H1 (cell line): ENCODE measurements around the gene FAM241B. TPM values are rescaled to one million over a fixed set of nuclear protein-coding genes. Genes with fewer than 3 reads are reported as not detected.

Experiments used
- CTCF ChIA-PET: fragments of 300-600 bp; sonication (Branson Sonifier 250); formaldehyde crosslinking; loops from one replicate; lab custom pipeline; 2021; ENCODE audit not compliant: partially characterized antibody; lab: Charles Lee
- POLR2A ChIA-PET: fragments of 300-600 bp; sonication (Branson Sonifier 250); formaldehyde crosslinking; loops from one replicate; lab custom pipeline; 2021; ENCODE audit warnings: inconsistent platforms; ENCODE audit not compliant: partially characterized antibody; lab: Charles Lee
- DNase-seq, 2 experiments: peaks; one replicate each; pipeline versions ENCODE4 v3.0.0 to v3.0.0-alpha.2; 2010 to 2022; ENCODE audit warnings: low spot score in 2 of 2, low read depth in 1 of 2, mixed read lengths in 1 of 2
- FAIRE-seq: peaks from 2 replicates; lab custom pipeline; 2011; peaks lifted over from hg19 to GRCh38; lab: Jason Lieb, UNC
- H2AFZ ChIP-seq: 2 replicates; pipeline ENCODE4 v1.8.1; 2012; ENCODE audit warnings: low read length, inconsistent platforms
- H2AK5ac ChIP-seq: 2 replicates; pipeline ENCODE4 v1.6.1; 2013; ENCODE audit warnings: low read depth, low read length
- H2BK120ac ChIP-seq: replicated peaks from 2 replicates; pipeline ENCODE3; 2013; ENCODE audit warnings: low read depth, low read length, inconsistent platforms
- H2BK12ac ChIP-seq: 2 replicates; pipeline ENCODE4 v1.6.1; 2013; ENCODE audit warnings: low read depth, low read length
- H2BK15ac ChIP-seq: 2 replicates; pipeline ENCODE4 v1.6.1; 2013; ENCODE audit warnings: low read length
- H2BK20ac ChIP-seq: 2 replicates; pipeline ENCODE4 v1.6.1; 2013; ENCODE audit warnings: low read length
- H2BK5ac ChIP-seq: 2 replicates; pipeline ENCODE4 v1.6.1; 2013; ENCODE audit warnings: low read depth, low read length
- H3K14ac ChIP-seq: 2 replicates; pipeline ENCODE4 v1.6.1; 2013; ENCODE audit warnings: inconsistent platforms; ENCODE audit not compliant: insufficient read length
- H3K18ac ChIP-seq: 2 replicates; pipeline ENCODE4 v1.6.1; 2013; ENCODE audit warnings: low read length; ENCODE audit errors: extremely low read depth
- H3K23ac ChIP-seq: 2 replicates; pipeline ENCODE4 v1.6.1; 2013; ENCODE audit warnings: inconsistent platforms; ENCODE audit not compliant: insufficient read length
- H3K23me2 ChIP-seq: 2 replicates; pipeline ENCODE4 v1.6.1; 2013; ENCODE audit warnings: low read depth, low read length
- H3K27ac ChIP-seq: 2 replicates; pipeline ENCODE4 v1.6.1; 2011; ENCODE audit warnings: low read depth, low read length, inconsistent platforms
- H3K27me3 ChIP-seq, 4 experiments: replicated peaks in 1 of 4; 1 replicate in 1 of 4; 2 replicates in 3 of 4; pipeline versions ENCODE4 v1.6.1 to v1.8.1; 2011 to 2013; ENCODE audit warnings: low read length in 3 of 4, mild to moderate bottlenecking in 3 of 4, inconsistent platforms in 2 of 4, mixed read lengths in 2 of 4, moderate library complexity in 1 of 4; ENCODE audit not compliant: control insufficient read depth in 3 of 4, insufficient read depth in 3 of 4; ENCODE audit errors: extremely low read depth in 1 of 4
- H3K36me3 ChIP-seq, 4 experiments: 2 replicates each; pipeline versions ENCODE4 v1.6.1 to v1.8.1; 2011 to 2013; ENCODE audit warnings: mild to moderate bottlenecking in 4 of 4, low read length in 3 of 4, moderate library complexity in 2 of 4, control low read depth in 1 of 4, inconsistent platforms in 1 of 4; ENCODE audit not compliant: insufficient read depth in 4 of 4, control insufficient read depth in 2 of 4
- H3K4ac ChIP-seq: replicated peaks from 2 replicates; pipeline ENCODE3; 2013; ENCODE audit warnings: low read length, low read depth, mixed read lengths, inconsistent platforms; ENCODE audit not compliant: insufficient read length
- H3K4me1 ChIP-seq, 4 experiments: replicated peaks in 1 of 4; 1 replicate in 1 of 4; 2 replicates in 3 of 4; pipeline versions ENCODE4 v1.6.1 to v1.8.1; 2011 to 2013; ENCODE audit warnings: low read length in 3 of 4, inconsistent platforms in 2 of 4, mixed read lengths in 1 of 4; ENCODE audit not compliant: insufficient read depth in 4 of 4, control insufficient read depth in 3 of 4
- H3K4me2 ChIP-seq, 2 experiments: 2 replicates each; pipeline versions ENCODE4 v1.6.1 to v1.8.1; 2011 to 2013; ENCODE audit warnings: low read depth in 2 of 2, low read length in 2 of 2, control low read depth in 1 of 2, inconsistent platforms in 1 of 2, mild to moderate bottlenecking in 1 of 2; ENCODE audit not compliant: insufficient read depth in 1 of 2
- H3K4me3 ChIP-seq, 4 experiments: fragments of 200-600, 300-600 bp in 1 of 4; sonication (generic), shearing (Covaris generic), sonication (Bioruptor Twin) in 1 of 4; 2 replicates each; pipeline versions ENCODE4 v1.5.1 to v1.8.1; 2011 to 2016; ENCODE audit warnings: low read length in 4 of 4, low read depth in 3 of 4, control low read depth in 2 of 4, inconsistent platforms in 2 of 4, mild to moderate bottlenecking in 2 of 4, mixed read lengths in 1 of 4, moderate library complexity in 1 of 4; ENCODE audit not compliant: insufficient read depth in 2 of 4; ENCODE audit errors: extremely low read depth in 1 of 4
- H3K56ac ChIP-seq: replicated peaks from 2 replicates; pipeline ENCODE3; 2013; ENCODE audit warnings: low read depth, mild to moderate bottlenecking, mixed read lengths, low read length, inconsistent platforms; ENCODE audit not compliant: insufficient read length
- H3K79me1 ChIP-seq: 2 replicates; pipeline ENCODE4 v1.6.1; 2013; ENCODE audit warnings: low read depth, low read length, control low read depth
- H3K79me2 ChIP-seq, 2 experiments: 2 replicates each; pipeline versions ENCODE4 v1.6.1 to v1.8.1; 2012 to 2013; ENCODE audit warnings: low read length in 2 of 2, mild to moderate bottlenecking in 2 of 2, inconsistent platforms in 1 of 2; ENCODE audit not compliant: insufficient read depth in 2 of 2, control insufficient read depth in 1 of 2
- H3K9ac ChIP-seq, 4 experiments: replicated peaks in 1 of 4; 1 replicate in 1 of 4; 2 replicates in 3 of 4; pipeline versions ENCODE4 v1.6.1 to v1.8.1; 2011 to 2013; ENCODE audit warnings: low read depth in 3 of 4, low read length in 3 of 4, control low read depth in 2 of 4, mild to moderate bottlenecking in 2 of 4, moderate library complexity in 2 of 4, inconsistent platforms in 1 of 4; ENCODE audit errors: extremely low read depth in 1 of 4
- H3K9me3 ChIP-seq, 2 experiments: 2 replicates each; pipeline versions ENCODE4 v1.6.1 to v1.8.1; 2012 to 2013; ENCODE audit warnings: mild to moderate bottlenecking in 2 of 2, moderate library complexity in 2 of 2, control low read depth in 1 of 2, inconsistent platforms in 1 of 2, low read depth in 1 of 2, low read length in 1 of 2, mixed read lengths in 1 of 2; ENCODE audit not compliant: insufficient read depth in 2 of 2
- H4K20me1 ChIP-seq, 2 experiments: replicated peaks in 1 of 2; 2 replicates each; pipeline versions ENCODE3 to v1.8.1; 2011 to 2013; ENCODE audit warnings: inconsistent platforms in 2 of 2, low read length in 2 of 2, mild to moderate bottlenecking in 1 of 2; ENCODE audit not compliant: insufficient read depth in 2 of 2, control insufficient read depth in 1 of 2
- H4K5ac ChIP-seq: 2 replicates; pipeline ENCODE4 v1.6.1; 2013; ENCODE audit warnings: low read length, low read depth, mixed read lengths, inconsistent platforms; ENCODE audit not compliant: insufficient read length
- H4K8ac ChIP-seq: 2 replicates; pipeline ENCODE4 v1.8.0; 2013; ENCODE audit warnings: mild to moderate bottlenecking, moderate library complexity, low read length, inconsistent platforms; ENCODE audit not compliant: insufficient read depth; ENCODE audit errors: extremely low read depth
- H4K91ac ChIP-seq: replicated peaks from 2 replicates; pipeline ENCODE3; 2013; ENCODE audit warnings: low read length, mixed read lengths, inconsistent platforms; ENCODE audit not compliant: insufficient read length
- ASH2L ChIP-seq: fragments of 200-600, 300-600 bp; sonication (generic); IDR thresholded peaks from one replicate; pipeline ENCODE4 v1.7.1; 2017; ENCODE audit warnings: low read length
- HDAC2 ChIP-seq, 2 experiments: fragments of 300-600 bp in 1 of 2; sonication (generic) in 1 of 2; IDR thresholded peaks; 2 replicates each; pipeline ENCODE4 v1.6.1; 2011 to 2012; ENCODE audit warnings: low read depth in 2 of 2, low read length in 2 of 2, mild to moderate bottlenecking in 2 of 2, moderate library complexity in 2 of 2, borderline replicate concordance in 1 of 2, inconsistent platforms in 1 of 2
- JUN ChIP-seq: IDR thresholded peaks from 2 replicates; pipeline ENCODE4 v1.6.1; 2011; ENCODE audit warnings: low read depth, mild to moderate bottlenecking, improper control_type of control experiment, low read length
- KDM5A ChIP-seq: fragments of 200-600 bp; IDR thresholded peaks from 2 replicates; pipeline ENCODE4 v1.7.1; 2012; ENCODE audit warnings: mild to moderate bottlenecking, low read length, inconsistent platforms, mixed read lengths
- PHF8 ChIP-seq: fragments of 200-600 bp; sonication (generic); conservative IDR thresholded peaks from 2 replicates; pipeline ENCODE4 v1.7.1; 2012; ENCODE audit warnings: low read depth, mild to moderate bottlenecking, inconsistent platforms, low read length, moderate library complexity
- SAP30 ChIP-seq: fragments of 300-600 bp; sonication (generic); IDR thresholded peaks from 2 replicates; pipeline ENCODE4 v1.7.1; 2012; ENCODE audit warnings: low read length, moderate library complexity, mild to moderate bottlenecking, inconsistent platforms; ENCODE audit not compliant: insufficient read depth, insufficient replicate concordance
- SRF ChIP-seq: IDR thresholded peaks from 2 replicates; pipeline ENCODE4 v1.6.1; 2011; ENCODE audit warnings: mild to moderate bottlenecking, low read depth, low read length, moderate library complexity
- TAF7 ChIP-seq: optimal IDR thresholded peaks from 2 replicates; pipeline ENCODE3; 2011; ENCODE audit warnings: low read depth, mild to moderate bottlenecking, inconsistent platforms, low read length, moderate library complexity, borderline replicate concordance
- USF2 ChIP-seq: IDR thresholded peaks from 2 replicates; pipeline ENCODE4 v1.6.1; 2011; ENCODE audit warnings: low read length, improper control_type of control experiment
- WGBS, 2 experiments: shearing (Covaris generic) in 1 of 2; methylation state at CpG; one replicate each; pipeline versions ENCODE4 v1.1.6 to v1.1.7; 2013 to 2015; ENCODE audit warnings: low lambda C conversion rate in 2 of 2, mixed read lengths in 2 of 2, inconsistent platforms in 1 of 2, low coverage in 1 of 2, missing lambda C conversion rate in 1 of 2; ENCODE audit not compliant: insufficient replicate concordance in 2 of 2, insufficient coverage in 1 of 2, insufficient read length in 1 of 2; ENCODE audit errors: extremely low coverage in 1 of 2, missing lambda C conversion rate in 1 of 2; 5-methylcytosine and 5-hydroxymethylcytosine counted together
- polyA plus RNA-seq, 7 experiments: library from polyadenylated mRNA; depleted of rRNA in 3 of 7; stranded (reverse) in 5 of 7; unstranded in 2 of 7; fragments of >200 nt in 5 of 7; fragments of 200-250 nt in 2 of 7; gene quantifications; 1 replicate in 5 of 7; 2 replicates in 1 of 7; 4 replicates in 1 of 7; pipeline versions ENCODE4 v1.2.1 to v1.2.3, GENCODE V29; 2011 to 2013; ENCODE audit warnings: missing spikeins in 2 of 7, mixed read lengths in 2 of 7
- total RNA-seq: library from RNA; stranded (reverse); fragmentation: NEBNext Ultra II Directional; extraction: Animal tissue kit (Norgen Biotek cat#: 25700); gene quantifications from 2 replicates; pipeline ENCODE4 v1.2.1, GENCODE V29; 2021

FAM241B gene
- total and polyA plus RNA-seq, 2 of the 8 experiments (the other 6 are each of a cell fraction or from before 2014, with no cell fraction given) = 19.3 to 30.1 TPM

- Histone ChIP-seq H3K4me3 (no peak overlapping the region), H4K8ac (no peak overlapping the region), H3K36me3 (no peaks in the 10 kb centered on the region), H3K9me3 (no peaks in the 10 kb centered on the region), H4K20me1 (no peaks in the 10 kb centered on the region), H4K5ac (no peak overlapping the region), H3K23me2 (no peaks in the 10 kb centered on the region; the same call in 1 of the 2 replicates), H4K91ac (no peak overlapping the region), H2AK5ac (no peak overlapping the region), H2BK20ac (no peak overlapping the region), H3K4me2 (no peak overlapping the region), H3K9ac (no peak overlapping the region), H3K79me2 (no peaks in the 10 kb centered on the region), H2BK5ac (no peak overlapping the region), H3K23ac (no peak overlapping the region), H3K4me1 (peaks cover 0 to 26% (median 13%) of the 10 kb centered on the region in 4 experiments; a peak in 6 of 7 replicates), H3K79me1 (no peaks in the 10 kb centered on the region), H3K27ac (no peak overlapping the region), H2BK15ac (no peak overlapping the region), H2BK120ac (no peak overlapping the region), H3K27me3 (no peaks in the 10 kb centered on the region; a peak in 4 of 7 replicates), H3K56ac (no peak overlapping the region), H3K18ac (no peak overlapping the region), H2BK12ac (no peak overlapping the region), H3K4ac (no peak overlapping the region), H3K14ac (no peak overlapping the region), H2AFZ (no peak overlapping the region)
- no peak for FAIRE-seq
- TF ChIP-seq ASH2L (no peak), USF2 (no peak), PHF8 (no peak), KDM5A (no peak), TAF7 (no peak), SRF (no peak), SAP30 (no peak), JUN (no peak), HDAC2 (IDR thresholded peaks at IDR 0.05; ENCODE audit: borderline replicate concordance in 1 of 2, low read depth in 2 of 2, low read length in 2 of 2) (no peak)
- ChIA-PET CTCF (interaction anchor here (1.3 to 59.4 kb wide), 8 partner anchors 1 to 262 kb away, joined by 3 to 1374 read pairs (median 499); no protein-coding TSS in a partner anchor), POLR2A (no interaction called here)
- no peak for DNase-seq
- WGBS, 2 experiments = 88% methylated on average over 14 of the region's 14 CpGs; no CpG with 5 or more reads in 1 of the 2 experiments
Observed at GRCh38 chr10:69652111-69652856, 22.2 kb downstream of the FAM241B start.
